PC-9 (cell line): ENCODE data around the gene TROAP.

Experiments used
- EZH2 ChIP-seq: fragments of 200-600 bp; sonication (generic); IDR thresholded peaks from 2 replicates; pipeline ENCODE4 v1.8.0; 2017; ENCODE audit warnings: antibody characterized with exemption, low read depth
- TF ChIP-seq, protein P1 (sequence below): fragments of 200-600 bp; sonication (generic); conservative IDR thresholded peaks from 2 replicates; pipeline ENCODE4 v1.6.1; 2017; ENCODE audit warnings: mixed run types, antibody characterized with exemption, mild to moderate bottlenecking, moderate library complexity

DNA sequence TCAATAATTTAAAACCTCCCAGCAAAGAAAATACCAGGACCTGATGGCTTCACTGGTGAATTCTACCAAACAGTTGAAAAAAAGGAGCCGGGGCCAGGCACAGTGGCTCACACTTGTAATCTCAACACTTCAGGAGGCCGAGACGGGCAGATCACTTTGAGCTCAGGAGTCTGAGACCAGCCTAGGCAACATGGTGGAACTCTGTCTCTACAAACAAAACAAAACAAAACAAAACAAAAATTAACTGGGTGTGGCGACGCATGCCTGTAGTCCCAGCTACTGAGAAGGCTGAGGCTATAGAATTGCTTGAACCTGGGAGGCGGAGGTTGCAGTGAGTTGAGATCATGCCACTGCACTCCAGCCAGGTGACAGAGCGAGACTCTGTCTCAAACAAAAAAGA is 13.7 kb upstream of the TROAP start:
- TF ChIP-seq, protein P1, sequence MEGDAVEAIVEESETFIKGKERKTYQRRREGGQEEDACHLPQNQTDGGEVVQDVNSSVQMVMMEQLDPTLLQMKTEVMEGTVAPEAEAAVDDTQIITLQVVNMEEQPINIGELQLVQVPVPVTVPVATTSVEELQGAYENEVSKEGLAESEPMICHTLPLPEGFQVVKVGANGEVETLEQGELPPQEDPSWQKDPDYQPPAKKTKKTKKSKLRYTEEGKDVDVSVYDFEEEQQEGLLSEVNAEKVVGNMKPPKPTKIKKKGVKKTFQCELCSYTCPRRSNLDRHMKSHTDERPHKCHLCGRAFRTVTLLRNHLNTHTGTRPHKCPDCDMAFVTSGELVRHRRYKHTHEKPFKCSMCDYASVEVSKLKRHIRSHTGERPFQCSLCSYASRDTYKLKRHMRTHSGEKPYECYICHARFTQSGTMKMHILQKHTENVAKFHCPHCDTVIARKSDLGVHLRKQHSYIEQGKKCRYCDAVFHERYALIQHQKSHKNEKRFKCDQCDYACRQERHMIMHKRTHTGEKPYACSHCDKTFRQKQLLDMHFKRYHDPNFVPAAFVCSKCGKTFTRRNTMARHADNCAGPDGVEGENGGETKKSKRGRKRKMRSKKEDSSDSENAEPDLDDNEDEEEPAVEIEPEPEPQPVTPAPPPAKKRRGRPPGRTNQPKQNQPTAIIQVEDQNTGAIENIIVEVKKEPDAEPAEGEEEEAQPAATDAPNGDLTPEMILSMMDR: no peak
- TF ChIP-seq EZH2: no peak
